Occipital lobe (tissue), 2 donors: ENCODE results near the gene GALNT17. TPM values are rescaled to one million over a fixed set of nuclear protein-coding genes. Genes with fewer than 3 reads are reported as not detected.

ENCODE experiments used
- DNase-seq: peaks from one replicate; lab custom pipeline; 2025; lab: John Stamatoyannopoulos, UW
- total RNA-seq: library from RNA; depleted of rRNA; stranded (reverse); fragments of >200 nt; gene quantifications from one replicate; pipeline ENCODE4 v1.2.3, GENCODE V29; 2014

GALNT17 gene
- 13.3 TPM for total RNA-seq

DNA sequence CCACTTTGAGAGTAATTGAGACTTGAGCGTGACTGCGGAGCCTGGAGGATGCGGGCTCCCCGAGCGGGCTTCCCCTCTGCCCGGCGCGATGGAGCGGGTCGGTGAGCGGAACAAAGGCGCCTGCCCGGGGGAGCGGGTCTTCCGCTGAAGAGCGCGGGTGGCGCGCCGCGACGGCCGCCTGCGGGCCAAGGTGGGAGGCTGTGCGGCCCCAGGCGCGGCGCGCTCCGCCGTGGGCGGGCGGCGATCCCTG lies at the start of gene GALNT17:
Gene GALNT17 (plus strand): TSS at position 18 of the 250 bp plus-strand sequence.
- no peak for DNase-seq

DNA sequence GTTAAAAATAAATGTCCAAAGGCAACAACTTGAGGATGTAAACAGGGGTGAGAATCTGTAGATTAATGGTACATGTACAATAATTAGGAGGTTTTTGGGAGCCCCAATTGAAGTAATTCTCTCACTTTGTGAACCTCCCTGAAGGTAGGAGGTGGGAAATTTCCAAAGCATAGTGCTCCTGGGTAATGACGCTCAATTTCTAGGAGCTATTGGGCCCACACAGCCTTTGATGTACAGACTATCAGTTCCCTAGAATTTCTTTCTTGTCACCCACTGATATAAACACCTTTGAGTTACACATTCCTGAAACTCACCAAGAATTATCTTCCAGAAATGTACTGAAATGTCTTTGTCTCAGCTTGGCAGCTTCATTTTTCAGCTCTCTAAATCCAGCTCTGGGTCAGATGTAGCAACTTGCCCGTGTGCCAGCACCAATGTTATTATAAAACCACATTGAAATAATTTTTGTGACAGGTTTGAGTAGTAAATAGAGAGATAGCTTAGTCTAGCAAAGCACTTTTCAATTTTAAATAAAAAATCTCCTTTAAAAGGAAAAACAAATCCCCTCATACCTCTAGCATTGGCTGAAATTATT lies 36.6 kb upstream of the GALNT17 start:
- DNase-seq, result no peak

DNA sequence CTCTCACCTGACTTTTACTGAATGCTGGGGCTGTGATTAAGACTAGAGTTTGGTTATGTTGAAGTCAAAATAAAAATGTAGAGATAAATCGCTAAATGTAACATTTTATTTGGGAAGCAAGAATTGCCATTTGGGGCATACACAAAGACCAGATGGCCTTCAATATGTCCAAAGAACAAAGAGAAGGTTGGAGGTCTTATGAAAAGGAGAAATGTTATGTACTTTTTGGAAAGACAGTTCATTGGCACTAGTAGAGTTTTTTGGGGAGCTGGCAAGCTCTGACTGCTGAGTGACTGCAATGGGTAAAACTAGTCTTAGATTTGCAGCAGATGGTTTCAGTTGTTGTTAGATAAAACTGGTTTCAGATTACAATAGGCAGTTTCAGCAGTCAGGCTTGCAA lies 35.6 kb upstream of the GALNT17 start:
- DNase-seq, result no peak

DNA sequence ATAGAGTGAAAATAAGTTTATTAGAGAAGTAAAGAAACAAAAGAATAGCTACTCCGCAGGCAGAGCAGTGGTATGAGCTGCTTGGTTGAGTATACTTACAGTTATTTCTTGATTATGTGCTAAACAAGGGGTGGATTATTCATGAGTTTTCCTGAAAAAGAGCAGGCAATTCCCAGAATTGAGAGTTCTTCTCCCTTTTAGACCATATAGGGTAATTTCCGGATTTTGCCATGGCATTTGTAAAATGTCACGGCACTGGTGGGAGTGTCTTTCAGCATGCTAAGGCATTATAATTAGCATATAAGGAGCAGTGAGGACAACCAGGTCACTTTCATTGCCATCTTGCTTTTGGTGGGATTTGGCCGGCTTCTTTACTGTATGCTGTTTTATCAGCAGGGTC lies 25.7 kb upstream of the GALNT17 start:
- DNase-seq, result no peak

DNA sequence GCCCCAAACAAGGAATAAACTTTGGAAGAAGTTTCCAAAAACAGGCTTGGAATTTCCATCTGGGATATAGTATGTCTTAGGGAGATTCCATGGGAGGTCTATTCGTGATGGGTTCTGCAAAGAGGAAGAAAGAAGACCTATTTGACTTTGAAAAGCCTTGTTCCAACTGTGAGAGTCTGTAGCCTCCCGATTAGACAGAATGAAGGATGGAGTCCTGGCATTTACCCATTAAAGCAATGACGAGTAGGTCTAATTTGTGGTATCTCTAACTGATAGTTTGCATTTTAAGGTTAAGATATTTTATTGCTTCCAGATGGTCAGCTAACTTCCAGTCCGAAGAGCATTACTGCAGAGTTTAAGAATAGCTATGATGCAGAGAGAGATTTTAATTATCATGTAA lies 19.5 kb upstream of the GALNT17 start:
- DNase-seq, result no peak

GRCh38 chr7:71120096-71120495 lies 11.8 kb upstream of the GALNT17 start:
- no peak for DNase-seq

- no peak for DNase-seq
Observed at GRCh38 chr7:71129126-71129525, 2.8 kb upstream of the GALNT17 start.

GRCh38 chr7:71130031-71130679 lies 1.8 kb upstream of the GALNT17 start:
- no peak for DNase-seq

DNA sequence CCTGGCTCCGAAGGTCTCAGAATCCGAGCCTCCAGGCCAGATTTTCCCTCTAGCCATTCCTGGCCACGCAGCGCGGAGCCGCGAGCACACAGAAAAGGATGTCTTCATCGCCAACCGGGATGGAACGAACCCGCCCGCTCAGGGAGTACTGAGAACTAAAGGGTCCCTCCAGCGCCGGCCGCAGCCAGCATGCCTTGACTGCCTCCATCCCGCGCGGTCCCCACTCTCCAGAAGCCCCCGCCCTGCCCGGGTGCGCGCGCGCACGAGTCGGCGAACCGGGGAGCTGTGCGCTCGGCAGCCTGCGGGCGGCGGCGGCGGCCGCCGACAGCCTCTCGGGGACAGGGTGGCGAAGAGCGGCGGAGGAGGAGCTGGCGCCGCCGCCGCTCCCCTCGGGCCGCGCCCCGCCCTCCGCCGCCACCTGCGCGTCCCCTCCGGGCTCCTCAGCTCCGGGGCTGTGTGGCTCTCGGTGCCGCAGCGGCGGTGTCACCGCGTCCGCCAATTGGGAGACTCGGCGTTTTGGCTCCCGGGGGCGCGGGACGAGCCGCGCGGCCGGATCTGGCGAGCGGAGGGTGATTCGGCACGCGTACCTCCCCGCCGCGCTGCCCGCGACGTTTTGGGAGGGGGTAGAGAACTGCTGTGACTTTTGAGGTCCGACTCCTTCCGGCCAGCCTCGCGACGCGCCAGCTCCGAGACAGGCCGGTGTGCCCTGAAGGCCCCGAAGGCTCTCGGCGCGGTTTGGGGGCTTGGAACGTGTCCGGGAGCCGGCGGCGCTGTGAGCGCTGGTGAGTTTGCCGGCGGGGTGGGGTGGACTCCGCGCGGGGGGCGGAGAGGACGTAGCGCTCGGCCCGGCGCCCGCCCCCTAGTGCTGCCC lies 453 bp upstream of the GALNT17 start:
- DNase-seq, result peak; percentile 57

GRCh38 chr7:71132377-71133231 lies 660 bp downstream of the GALNT17 start:
- DNase-seq, result no peak

DNA sequence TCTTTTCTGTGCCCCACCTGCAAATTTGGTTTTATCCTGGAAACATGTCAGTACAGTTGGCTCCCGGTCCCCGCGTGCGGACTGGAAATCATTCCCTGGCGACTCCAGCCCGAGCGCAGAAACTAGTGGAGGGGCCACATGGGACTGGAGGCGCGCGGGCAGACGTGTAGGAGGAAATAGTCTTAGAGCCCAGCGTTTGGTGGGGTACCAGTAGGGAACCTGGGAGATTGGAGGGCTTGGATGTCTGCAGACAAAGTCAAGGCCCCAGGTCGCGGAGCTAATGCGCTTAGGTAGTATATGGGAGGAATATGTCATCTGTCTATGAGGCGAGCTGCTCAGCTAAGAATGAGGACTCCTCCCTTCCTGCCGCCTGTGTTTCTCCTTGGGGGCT lies 1.3 kb downstream of the GALNT17 start:
- no peak for DNase-seq

DNA sequence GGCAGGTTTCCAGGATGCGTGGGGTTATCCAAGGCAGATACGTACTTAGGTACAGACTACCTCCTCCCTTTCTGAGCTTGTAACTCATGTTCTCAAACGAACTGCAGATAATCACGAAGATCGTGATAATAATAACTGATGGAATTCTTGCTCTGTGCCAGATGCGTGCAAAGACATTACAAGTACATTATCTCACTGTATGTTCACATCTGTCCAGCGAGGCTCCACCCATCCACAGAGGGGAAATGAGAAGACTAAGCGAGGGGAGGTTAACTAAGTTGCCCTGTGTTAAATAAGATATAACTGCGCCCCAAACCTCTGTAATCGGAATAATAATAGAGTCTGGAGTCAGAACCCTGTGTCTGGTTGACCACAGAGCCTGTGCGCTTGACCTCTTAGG lies 1.9 kb downstream of the GALNT17 start:
- no peak for DNase-seq

DNA sequence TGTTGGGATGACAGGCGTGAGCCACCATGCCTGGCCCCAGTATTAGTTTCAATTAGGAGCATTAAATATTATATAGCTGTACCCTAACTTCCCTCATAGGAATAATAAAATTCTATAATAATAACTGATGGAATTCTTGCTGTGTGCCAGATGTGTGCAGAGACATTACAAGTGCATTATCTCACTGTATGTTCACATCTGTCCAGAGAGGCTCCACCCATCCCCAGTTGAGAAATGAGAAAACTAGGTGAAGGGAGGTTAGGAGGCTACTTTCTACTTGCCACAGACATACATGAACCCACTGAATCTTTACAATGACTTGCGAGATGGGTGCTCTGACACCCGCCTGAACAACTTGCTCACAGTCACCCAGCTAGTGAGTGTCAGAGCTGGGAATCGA lies 3.2 kb downstream of the GALNT17 start:
- no peak for DNase-seq

- no peak for DNase-seq
Observed at GRCh38 chr7:71135663-71136062, 3.7 kb downstream of the GALNT17 start.

GRCh38 chr7:71137479-71137878 lies 5.5 kb downstream of the GALNT17 start:
- no peak for DNase-seq

DNA sequence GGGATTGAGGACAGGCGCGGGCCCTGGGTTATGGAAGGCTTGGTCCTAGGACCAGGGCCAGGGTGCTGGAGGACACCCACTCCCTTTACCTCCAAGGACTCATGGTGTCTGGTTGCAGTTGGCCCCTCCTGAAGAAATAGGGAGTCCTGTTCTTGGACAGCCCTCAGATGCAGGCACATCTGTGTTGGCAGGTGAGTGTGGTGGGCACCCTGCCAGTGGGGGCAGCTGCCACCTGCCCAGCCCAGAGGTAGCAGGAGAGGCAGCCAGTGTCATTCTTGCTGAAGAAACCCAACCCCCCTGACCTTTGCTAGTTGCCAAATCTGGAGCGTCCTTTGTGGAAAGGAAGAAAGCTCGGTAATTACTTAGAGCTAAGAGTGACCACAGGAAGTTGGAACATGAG lies 8.3 kb downstream of the GALNT17 start:
- no peak for DNase-seq

GRCh38 chr7:71144963-71145362 lies 13.0 kb downstream of the GALNT17 start:
- no peak for DNase-seq

GRCh38 chr7:71145906-71146901 lies 14.3 kb downstream of the GALNT17 start:
- DNase-seq, result peak; percentile 14

GRCh38 chr7:71148098-71148497 lies 16.2 kb downstream of the GALNT17 start:
- no peak for DNase-seq

- no peak for DNase-seq
Observed at GRCh38 chr7:71155236-71155635, 23.3 kb downstream of the GALNT17 start.

- DNase-seq, result no peak
Observed at GRCh38 chr7:71157757-71158156, 25.8 kb downstream of the GALNT17 start.
